ENCODE data around the gene STON1. TPM values are rescaled to one million over a fixed set of nuclear protein-coding genes. Genes with fewer than 3 reads are reported as not detected.

STON1 gene
- total RNA-seq, 1 experiment from 2014 or later = 1.5 TPM

DNA sequence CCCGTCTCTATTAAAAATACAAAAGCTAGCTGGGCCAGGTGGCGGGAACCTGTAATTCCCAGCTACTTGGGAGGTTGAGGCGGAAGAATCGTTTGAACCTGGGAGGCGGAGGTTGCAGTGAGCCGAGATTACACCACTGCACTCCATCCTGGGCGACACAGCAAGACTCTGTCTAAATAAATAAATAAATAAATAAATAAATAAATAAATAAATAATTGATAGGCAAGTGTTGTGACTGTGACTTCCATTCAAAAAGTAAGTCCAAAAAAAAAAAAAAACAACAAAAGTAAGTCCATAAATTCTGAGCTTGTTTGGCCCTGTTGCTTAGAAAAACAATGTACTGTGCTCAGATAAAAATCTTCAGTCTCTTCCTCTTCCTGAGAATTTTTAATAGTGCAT is 2.2 kb downstream of the STON1 start:
- BruUV-seq (replicated peaks) = no TSS peak
- CTCF ChIA-PET = no interaction called here
- Histone ChIP-seq H3K4me1 (no peaks in the 10 kb centered on the region), H3K4me3 (ENCODE audit: low read depth, low read length) (no peak overlapping the region), H3K27me3 (replicated peaks; ENCODE audit: control insufficient read depth, insufficient read depth, low read length) (no peaks in the 10 kb centered on the region), H3K9me3 (no peaks in the 10 kb centered on the region), H3K36me3 (ENCODE audit: control insufficient read depth, insufficient read depth, low read length) (no peaks in the 10 kb centered on the region)
- Mint-ChIP-seq H3K27ac (ENCODE audit: unreplicated experiment) (no peak overlapping the region), H3K4me1 (ENCODE audit: low read depth, unreplicated experiment) (peaks cover 7% of the 10 kb centered on the region), H3K4me3 (ENCODE audit: unreplicated experiment) (no peak overlapping the region), H3K36me3 (ENCODE audit: insufficient read depth, unreplicated experiment) (peaks cover 17% of the 10 kb centered on the region), H3K9me3 (ENCODE audit: unreplicated experiment) (no peaks in the 10 kb centered on the region), H3K27me3 (ENCODE audit: insufficient read depth, unreplicated experiment) (no peaks in the 10 kb centered on the region)
- DNase-seq = no peak
- POLR2A ChIA-PET = no interaction called here
- TF ChIP-seq, protein P1, sequence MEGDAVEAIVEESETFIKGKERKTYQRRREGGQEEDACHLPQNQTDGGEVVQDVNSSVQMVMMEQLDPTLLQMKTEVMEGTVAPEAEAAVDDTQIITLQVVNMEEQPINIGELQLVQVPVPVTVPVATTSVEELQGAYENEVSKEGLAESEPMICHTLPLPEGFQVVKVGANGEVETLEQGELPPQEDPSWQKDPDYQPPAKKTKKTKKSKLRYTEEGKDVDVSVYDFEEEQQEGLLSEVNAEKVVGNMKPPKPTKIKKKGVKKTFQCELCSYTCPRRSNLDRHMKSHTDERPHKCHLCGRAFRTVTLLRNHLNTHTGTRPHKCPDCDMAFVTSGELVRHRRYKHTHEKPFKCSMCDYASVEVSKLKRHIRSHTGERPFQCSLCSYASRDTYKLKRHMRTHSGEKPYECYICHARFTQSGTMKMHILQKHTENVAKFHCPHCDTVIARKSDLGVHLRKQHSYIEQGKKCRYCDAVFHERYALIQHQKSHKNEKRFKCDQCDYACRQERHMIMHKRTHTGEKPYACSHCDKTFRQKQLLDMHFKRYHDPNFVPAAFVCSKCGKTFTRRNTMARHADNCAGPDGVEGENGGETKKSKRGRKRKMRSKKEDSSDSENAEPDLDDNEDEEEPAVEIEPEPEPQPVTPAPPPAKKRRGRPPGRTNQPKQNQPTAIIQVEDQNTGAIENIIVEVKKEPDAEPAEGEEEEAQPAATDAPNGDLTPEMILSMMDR (IDR thresholded peaks at IDR 0.05; ENCODE audit: insufficient read depth in 1 of 2, low read depth in 1 of 2, low read length in 1 of 2, severe bottlenecking in 1 of 2, unreplicated experiment in 1 of 2) = no peak
- intact Hi-C loops (cut with micrococcal nuclease; ENCODE audit: unreplicated experiment) = no loop called here

DNA sequence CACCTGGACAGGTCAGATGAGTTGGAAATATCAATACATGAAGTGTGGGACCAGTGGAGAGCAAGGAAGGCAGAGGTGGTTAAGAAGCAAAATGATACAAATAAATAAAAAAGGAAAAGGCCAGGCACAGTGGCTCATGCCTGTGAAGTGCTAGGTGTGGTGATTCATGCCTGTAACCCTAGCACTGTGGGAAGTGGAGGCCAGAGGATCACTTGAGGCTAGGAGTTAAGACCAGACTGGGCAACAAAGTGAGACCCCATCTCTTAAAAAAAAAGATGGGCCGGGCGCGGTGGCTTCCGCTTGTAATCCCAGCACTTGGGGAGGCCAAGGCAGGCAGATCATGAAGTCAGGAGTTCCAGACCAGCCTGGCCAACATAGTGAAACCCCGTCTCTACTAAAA is 2.9 kb downstream of the STON1 start:
- Mint-ChIP-seq H3K27ac (ENCODE audit: unreplicated experiment) (no peak overlapping the region), H3K9me3 (ENCODE audit: unreplicated experiment) (no peaks in the 10 kb centered on the region), H3K4me1 (ENCODE audit: low read depth, unreplicated experiment) (peaks cover 7% of the 10 kb centered on the region), H3K4me3 (ENCODE audit: unreplicated experiment) (no peak overlapping the region), H3K36me3 (ENCODE audit: insufficient read depth, unreplicated experiment) (peaks cover 17% of the 10 kb centered on the region), H3K27me3 (ENCODE audit: insufficient read depth, unreplicated experiment) (no peaks in the 10 kb centered on the region)
- Histone ChIP-seq H3K36me3 (ENCODE audit: control insufficient read depth, insufficient read depth, low read length) (no peaks in the 10 kb centered on the region), H3K9me3 (no peaks in the 10 kb centered on the region), H3K27me3 (replicated peaks; ENCODE audit: control insufficient read depth, insufficient read depth, low read length) (no peaks in the 10 kb centered on the region), H3K4me1 (no peaks in the 10 kb centered on the region), H3K4me3 (ENCODE audit: low read depth, low read length) (no peak overlapping the region)
- intact Hi-C loops (cut with micrococcal nuclease; ENCODE audit: unreplicated experiment) = no loop called here
- TF ChIP-seq, protein P1 (IDR thresholded peaks at IDR 0.05; ENCODE audit: insufficient read depth in 1 of 2, low read depth in 1 of 2, low read length in 1 of 2, severe bottlenecking in 1 of 2, unreplicated experiment in 1 of 2) = no peak
- DNase-seq = no peak
- no TSS peak for BruUV-seq (replicated peaks)
- ChIA-PET CTCF (no interaction called here), POLR2A (no interaction called here)

DNA sequence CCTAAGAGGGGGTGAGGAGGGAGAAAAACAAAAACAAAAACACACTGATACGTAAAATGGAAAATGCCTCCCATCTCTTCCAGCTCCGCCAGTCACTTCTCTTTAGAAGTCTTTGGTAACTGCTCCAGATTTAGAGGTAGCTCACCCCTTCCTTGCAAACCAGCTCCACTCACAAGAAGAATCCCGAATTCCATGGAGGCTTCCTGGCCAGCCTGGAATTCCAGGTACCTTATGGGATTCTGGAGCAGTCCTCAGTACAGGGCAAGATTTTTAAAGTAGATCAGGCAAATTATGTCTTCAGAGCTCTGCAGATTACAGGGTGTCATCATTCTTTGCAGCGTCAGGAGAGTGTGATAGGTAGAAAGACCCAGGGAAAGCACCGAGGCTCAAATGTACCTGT is 4.8 kb downstream of the STON1 start:
- intact Hi-C loops (cut with micrococcal nuclease; ENCODE audit: unreplicated experiment) = no loop called here
- no TSS peak for BruUV-seq (replicated peaks)
- Mint-ChIP-seq H3K9me3 (ENCODE audit: unreplicated experiment) (no peaks in the 10 kb centered on the region), H3K27ac (ENCODE audit: unreplicated experiment) (no peak overlapping the region), H3K36me3 (ENCODE audit: insufficient read depth, unreplicated experiment) (peaks cover 8% of the 10 kb centered on the region), H3K4me3 (ENCODE audit: unreplicated experiment) (no peak overlapping the region), H3K27me3 (ENCODE audit: insufficient read depth, unreplicated experiment) (no peaks in the 10 kb centered on the region), H3K4me1 (ENCODE audit: low read depth, unreplicated experiment) (no peaks in the 10 kb centered on the region)
- Histone ChIP-seq H3K9me3 (no peaks in the 10 kb centered on the region), H3K4me3 (ENCODE audit: low read depth, low read length) (no peak overlapping the region), H3K36me3 (ENCODE audit: control insufficient read depth, insufficient read depth, low read length) (no peaks in the 10 kb centered on the region), H3K27me3 (replicated peaks; ENCODE audit: control insufficient read depth, insufficient read depth, low read length) (no peaks in the 10 kb centered on the region), H3K4me1 (no peaks in the 10 kb centered on the region)
- POLR2A ChIA-PET = no interaction called here
- CTCF ChIA-PET = no interaction called here
- no peak for DNase-seq
- TF ChIP-seq, protein P1 (IDR thresholded peaks at IDR 0.05; ENCODE audit: insufficient read depth in 1 of 2, low read depth in 1 of 2, low read length in 1 of 2, severe bottlenecking in 1 of 2, unreplicated experiment in 1 of 2) = no peak

Data from Caco-2 (cell line).